Adrenal gland (tissue), 5 donors: ENCODE data around the gene KCNMB4.

Experiments
- CTCF ChIP-seq, 6 experiments: fragments of 450-650 bp in 4 of 6; fragments of 200-600 bp in 2 of 6; sonication (generic) in 1 of 6; IDR thresholded peaks; 1 replicate in 5 of 6; 2 replicates in 1 of 6; pipeline versions ENCODE4 v1.5.1 to v1.8.0; 2016 to 2021; ENCODE audit warnings: antibody characterized with exemption in 6 of 6, mild to moderate bottlenecking in 2 of 6, moderate library complexity in 1 of 6
- POLR2A ChIP-seq, 2 donors: fragments of 450-650 bp; IDR thresholded peaks; one replicate each; pipeline ENCODE4 v1.6.1; 2017; ENCODE audit warnings: antibody characterized with exemption in 2 of 2, mild to moderate bottlenecking in 2 of 2, moderate library complexity in 1 of 2
- donor health status: DM: no; HTN: no; CAD: no.

GRCh38 chr12:70448371-70448770 is 82.3 kb downstream of the KCNMB4 start:
- TF ChIP-seq CTCF (IDR thresholded peaks at IDR 0.05) (no peak), POLR2A (IDR thresholded peaks at IDR 0.05) (no peak)
